ENCODE results near the gene GNAS.

Gene GNAS

GRCh38 chr20:58875111-58875510 is 22.6 kb downstream of the GNAS start:
- H3K27ac ChIP-seq = no peak overlapping the region
- no peak for DNase-seq (ENCODE audit: low spot score)
- no peak for TF ChIP-seq CTCF (conservative IDR thresholded peaks at IDR 0.05; ENCODE audit: low read depth)
- ChIA-PET POLR2A (ENCODE audit: low non-redundant PET) (interaction anchor here (1.3 kb wide), 1 partner anchor 157 kb away, joined by 4 read pairs; the partner anchor contains the start of gene ATP5F1E), CTCF (interaction anchor here (0.5 to 1.0 kb wide), 5 partner anchors 10 to 1368 kb away, joined by 3 to 4 read pairs (median 3); no protein-coding TSS in a partner anchor)

- ChIA-PET POLR2A (ENCODE audit: low non-redundant PET) (interaction anchor here (0.5 to 1.3 kb wide), 2 partner anchors 9 to 157 kb away, joined by 3 to 4 read pairs; partner anchors contain the start of gene ATP5F1E), CTCF (no interaction called here)
- no peak for TF ChIP-seq CTCF (conservative IDR thresholded peaks at IDR 0.05; ENCODE audit: low read depth)
- DNase-seq (ENCODE audit: low spot score) = peak; percentile 94
- H3K27ac ChIP-seq = no peak overlapping the region
Measured at GRCh38 chr20:58875541-58876134, 23.1 kb downstream of the GNAS start.

GRCh38 chr20:58876437-58876836 is 23.9 kb downstream of the GNAS start:
- TF ChIP-seq CTCF (conservative IDR thresholded peaks at IDR 0.05; ENCODE audit: low read depth) = no peak
- H3K27ac ChIP-seq = no peak overlapping the region
- DNase-seq (ENCODE audit: low spot score) = no peak
- POLR2A ChIA-PET (ENCODE audit: low non-redundant PET) = no interaction called here
- CTCF ChIA-PET = no interaction called here

GRCh38 chr20:58877050-58877975 is 24.8 kb downstream of the GNAS start:
- H3K27ac ChIP-seq = no peak overlapping the region
- DNase-seq (ENCODE audit: low spot score) = no peak
- CTCF ChIA-PET = interaction anchor here (0.5 to 0.6 kb wide), 3 partner anchors 182 to 769 kb away, joined by 3 to 4 read pairs (median 4); no protein-coding TSS in a partner anchor
- TF ChIP-seq CTCF (conservative IDR thresholded peaks at IDR 0.05; ENCODE audit: low read depth) = no peak
- POLR2A ChIA-PET (ENCODE audit: low non-redundant PET) = no interaction called here

GRCh38 chr20:58877976-58878360 is 25.5 kb downstream of the GNAS start:
- POLR2A ChIA-PET (ENCODE audit: low non-redundant PET) = no interaction called here
- CTCF ChIA-PET = interaction anchor here (0.5 kb wide), 1 partner anchor 526 kb away, joined by 4 read pairs; no protein-coding TSS in a partner anchor
- DNase-seq (ENCODE audit: low spot score) = no peak
- H3K27ac ChIP-seq = no peak overlapping the region
- no peak for TF ChIP-seq CTCF (conservative IDR thresholded peaks at IDR 0.05; ENCODE audit: low read depth)

GRCh38 chr20:58878399-58878798 is 25.9 kb downstream of the GNAS start:
- no peak for TF ChIP-seq CTCF (conservative IDR thresholded peaks at IDR 0.05; ENCODE audit: low read depth)
- DNase-seq (ENCODE audit: low spot score) = no peak
- CTCF ChIA-PET = interaction anchor here (0.5 kb wide), 1 partner anchor 526 kb away, joined by 4 read pairs; no protein-coding TSS in a partner anchor
- no peak overlapping the region for H3K27ac ChIP-seq
- POLR2A ChIA-PET (ENCODE audit: low non-redundant PET) = no interaction called here
